HG03460 (cell line): ENCODE results near the gene CLIC1.
A peak's percentile ranks its signal among the peaks of the same experiment; 100 is the strongest.

Experiments used
- ATAC-seq: cut with Tn5 transposase; IDR thresholded peaks from one replicate; pipeline ENCODE4 v1.9.1; 2021; ENCODE audit not compliant: unreplicated experiment

The CLIC1 gene

GRCh38 chr6:31736021-31736767 lies at the start of gene CLIC1:
Gene CLIC1 (minus strand): TSS chr6:31736530. CDS start chr6:31736300, 230 bp downstream.
- ATAC-seq: peak; percentile 28

GRCh38 chr6:31785475-31785874 lies 49.1 kb upstream of the CLIC1 start:
- ATAC-seq: no peak

- ATAC-seq: no peak
Observed at GRCh38 chr6:31784098-31784925, 48.0 kb upstream of the CLIC1 start.

GRCh38 chr6:31782126-31782855 lies 46.0 kb upstream of the CLIC1 start:
- no peak for ATAC-seq

- ATAC-seq: no peak
Observed at GRCh38 chr6:31781244-31782125, 45.2 kb upstream of the CLIC1 start.

GRCh38 chr6:31780507-31781243 lies 44.3 kb upstream of the CLIC1 start:
- no peak for ATAC-seq

- no peak for ATAC-seq
Observed at GRCh38 chr6:31779908-31780307, 43.6 kb upstream of the CLIC1 start.

GRCh38 chr6:31778999-31779885 lies 42.9 kb upstream of the CLIC1 start:
- no peak for ATAC-seq

GRCh38 chr6:31778193-31778592 lies 41.9 kb upstream of the CLIC1 start:
- ATAC-seq: no peak

- no peak for ATAC-seq
Observed at GRCh38 chr6:31777667-31778050, 41.3 kb upstream of the CLIC1 start.

- peak; percentile 72 for ATAC-seq
Observed at GRCh38 chr6:31776989-31777666, 40.8 kb upstream of the CLIC1 start, which contains the start of gene VWA7. Gene VWA7 (minus strand): TSS chr6:31777328. CDS start chr6:31776779, 549 bp downstream.

- peak; percentile 12 for ATAC-seq
Observed at GRCh38 chr6:31776485-31776988, 40.2 kb upstream of the CLIC1 start.

- no peak for ATAC-seq
Observed at GRCh38 chr6:31775633-31776484, 39.5 kb upstream of the CLIC1 start.

GRCh38 chr6:31775184-31775583 lies 38.9 kb upstream of the CLIC1 start:
- no peak for ATAC-seq

- ATAC-seq: no peak
Observed at GRCh38 chr6:31771992-31772358, 35.6 kb upstream of the CLIC1 start.

- ATAC-seq: no peak
Observed at GRCh38 chr6:31770860-31771259, 34.5 kb upstream of the CLIC1 start.

- no peak for ATAC-seq
Observed at GRCh38 chr6:31769684-31770371, 33.5 kb upstream of the CLIC1 start.
